AG08395 (cell line): ENCODE measurements around the gene KCNQ5.

Source experiments
- DNase-seq: peaks from one replicate; pipeline ENCODE4 v3.0.0; 2012; ENCODE audit warnings: mixed read lengths, low spot score

The KCNQ5 gene

DNA sequence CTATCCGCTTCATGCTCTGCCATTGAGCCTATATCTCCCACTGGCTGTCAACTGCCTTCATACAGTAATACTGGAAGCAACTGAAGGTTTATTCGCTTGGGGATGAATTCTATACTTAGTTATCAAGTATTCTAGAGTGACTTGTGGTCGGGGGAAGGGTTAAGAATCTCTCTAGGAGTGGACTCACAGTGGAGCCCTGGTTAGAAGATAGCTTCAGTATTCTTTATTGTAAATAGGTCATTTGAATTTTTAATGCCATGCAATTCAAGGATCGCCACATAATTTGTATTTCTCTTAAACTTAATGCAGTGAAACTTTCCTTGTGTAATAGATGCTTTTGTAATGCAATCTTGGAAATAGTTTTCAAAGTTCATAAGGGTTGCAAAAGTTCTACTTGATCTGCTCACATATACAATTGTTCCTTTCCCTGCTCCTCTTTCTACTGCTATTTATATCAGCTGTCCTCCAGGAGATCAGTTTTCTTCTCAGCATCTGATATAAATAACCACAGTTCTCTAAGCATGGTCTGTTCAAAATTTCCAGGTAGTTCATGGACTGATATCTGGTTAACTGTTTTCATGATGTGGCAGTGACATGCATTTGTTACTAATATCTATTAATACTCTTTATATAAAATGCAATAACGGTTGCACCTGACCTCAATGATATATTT, 120.3 kb downstream of the KCNQ5 start:
- DNase-seq = no peak

DNA sequence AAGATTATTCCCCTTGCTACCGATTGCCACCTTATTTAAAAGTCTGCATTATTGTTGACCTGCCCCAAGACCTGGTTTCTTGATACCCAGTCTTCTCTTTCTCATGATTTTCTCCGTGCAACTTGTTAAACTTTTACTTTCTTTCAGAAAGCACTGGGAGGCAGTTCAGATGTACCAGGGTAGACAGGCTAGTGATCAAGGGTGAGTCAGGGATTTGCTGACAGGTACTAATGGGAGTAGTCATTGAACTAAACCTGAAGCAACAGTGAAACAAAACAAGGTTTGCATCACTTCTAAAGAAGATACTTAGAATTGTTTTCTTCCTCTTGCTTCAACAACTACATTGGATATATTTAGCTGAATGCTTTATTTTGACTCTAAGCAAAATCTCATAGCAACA, 124.4 kb downstream of the KCNQ5 start:
- no peak for DNase-seq

DNA sequence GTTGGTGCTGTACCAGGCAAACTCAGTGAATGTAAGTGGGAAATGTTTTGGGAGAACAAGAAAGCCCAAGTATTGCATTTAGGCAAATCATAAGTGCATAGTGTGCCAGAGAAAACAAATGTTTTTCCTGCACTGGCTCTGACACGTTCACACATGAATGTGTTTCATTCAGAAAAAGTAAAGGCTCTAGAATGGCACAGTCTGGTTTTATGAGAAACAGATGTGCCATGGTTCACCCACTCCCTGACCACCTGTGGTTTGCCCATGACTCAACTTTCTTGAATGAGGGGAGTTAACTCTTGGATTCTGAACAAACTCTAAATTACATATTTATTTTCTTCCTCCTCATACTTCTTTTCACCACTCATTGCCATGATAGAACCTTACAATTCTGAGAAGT, 126.9 kb downstream of the KCNQ5 start:
- DNase-seq = peak; percentile 81

DNA sequence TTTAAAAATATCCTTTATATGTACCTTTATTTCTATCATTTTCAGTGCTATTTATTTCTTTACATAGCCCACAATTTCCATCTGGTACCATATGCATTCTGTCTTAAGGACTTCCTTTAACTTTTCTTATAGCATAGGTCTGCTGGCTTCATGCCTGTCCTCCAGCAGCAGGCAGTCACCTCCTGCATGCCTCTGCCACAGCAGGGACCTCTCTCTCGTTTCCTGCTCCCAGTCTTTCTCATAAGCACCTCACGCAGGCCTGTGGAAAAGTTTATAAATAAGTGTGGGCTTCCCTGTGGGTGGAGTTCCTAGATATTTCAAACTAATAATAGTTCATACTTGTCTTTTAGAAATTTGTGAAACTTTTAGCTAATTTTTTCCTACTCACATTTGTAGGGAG, 133.9 kb downstream of the KCNQ5 start:
- no peak for DNase-seq

GRCh38 chr6:72757048-72757447, 135.2 kb downstream of the KCNQ5 start:
- no peak for DNase-seq

DNA sequence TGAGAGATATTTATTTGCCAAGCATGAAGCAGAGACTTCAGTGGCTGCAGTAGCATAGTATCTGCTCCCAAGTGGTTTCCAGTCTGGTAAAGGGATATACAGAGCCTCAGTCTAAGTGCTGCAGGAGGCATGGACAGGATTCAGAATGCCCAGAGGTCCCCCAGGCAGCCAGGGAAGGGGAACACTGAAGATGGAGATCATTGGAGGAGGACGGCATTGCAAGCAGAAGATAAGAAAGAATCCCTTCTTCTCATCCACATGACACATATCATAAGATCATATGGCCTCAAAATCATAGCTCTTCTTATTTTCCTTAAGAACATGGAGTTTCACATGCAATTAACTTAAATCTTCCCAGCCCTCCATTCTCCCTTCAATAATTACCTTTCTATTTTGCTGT, 136.1 kb downstream of the KCNQ5 start:
- no peak for DNase-seq

GRCh38 chr6:72758901-72759300, 137.0 kb downstream of the KCNQ5 start:
- DNase-seq = no peak

DNA sequence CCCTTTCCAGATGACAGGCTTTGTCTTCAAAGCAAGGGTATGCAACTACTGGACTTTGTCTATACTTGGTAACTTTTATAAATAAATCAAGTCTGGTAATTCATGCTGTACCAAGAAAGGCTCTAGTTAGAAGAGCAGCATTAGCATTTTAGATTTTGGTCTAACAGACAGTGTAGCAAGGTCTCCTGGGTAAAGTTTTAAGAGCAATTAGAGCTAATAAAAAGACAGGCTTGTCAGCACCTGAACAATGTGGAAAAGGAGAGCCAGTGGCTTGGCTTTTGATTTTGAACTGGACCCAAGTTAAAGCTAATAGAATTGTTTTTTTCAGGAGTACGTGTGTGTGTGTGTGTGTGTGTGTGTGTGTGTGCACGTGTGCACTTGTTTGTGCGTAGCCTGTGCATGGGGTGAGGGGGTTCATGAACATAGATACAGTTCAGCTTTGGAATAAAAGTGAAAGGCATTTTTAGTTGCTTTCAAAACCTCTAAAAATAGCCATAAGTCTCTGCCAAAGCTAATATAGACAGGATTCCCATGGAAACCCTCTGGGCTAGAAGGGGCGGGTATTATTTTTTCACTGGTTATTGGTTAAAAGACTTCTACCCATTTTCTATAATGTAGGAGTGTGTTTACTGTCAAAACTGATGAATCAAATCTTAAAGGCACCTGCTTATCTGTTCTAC, 138.4 kb downstream of the KCNQ5 start:
- no peak for DNase-seq

GRCh38 chr6:72761761-72762160, 139.9 kb downstream of the KCNQ5 start:
- no peak for DNase-seq

DNA sequence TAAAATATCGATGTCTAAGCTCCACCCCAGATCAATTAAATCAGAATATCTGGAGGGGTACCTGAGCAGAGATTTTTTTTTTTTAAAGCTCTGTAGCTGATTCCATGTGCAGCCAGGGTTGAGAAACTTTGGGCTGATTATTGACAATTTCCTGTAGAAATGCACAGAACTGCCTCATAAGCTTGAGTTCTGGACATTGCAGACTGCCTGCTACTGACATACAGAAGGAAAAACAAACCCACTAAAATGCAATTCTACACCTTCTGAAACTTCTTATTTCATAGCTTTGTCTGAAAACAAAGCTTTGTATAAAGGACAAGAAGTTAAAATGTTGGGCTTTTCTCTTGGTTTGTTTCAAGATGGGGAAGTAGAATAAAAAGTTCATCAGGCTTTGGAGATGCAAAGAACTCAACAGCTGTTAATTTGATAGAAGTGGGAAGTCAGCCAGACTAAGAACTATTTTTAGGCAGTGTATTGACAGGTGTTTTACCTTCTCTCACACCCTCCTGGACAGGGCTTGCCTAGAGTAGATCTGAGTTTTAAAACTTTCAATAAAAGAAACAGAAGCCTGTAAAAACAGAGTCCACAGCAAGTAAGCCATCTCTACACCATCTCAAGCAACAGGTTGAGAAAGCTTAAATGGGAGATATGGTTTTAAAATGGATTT, 147.7 kb downstream of the KCNQ5 start:
- no peak for DNase-seq

GRCh38 chr6:72770959-72771358, 149.1 kb downstream of the KCNQ5 start:
- DNase-seq = no peak

GRCh38 chr6:72776456-72776855, 154.6 kb downstream of the KCNQ5 start:
- DNase-seq = no peak

DNA sequence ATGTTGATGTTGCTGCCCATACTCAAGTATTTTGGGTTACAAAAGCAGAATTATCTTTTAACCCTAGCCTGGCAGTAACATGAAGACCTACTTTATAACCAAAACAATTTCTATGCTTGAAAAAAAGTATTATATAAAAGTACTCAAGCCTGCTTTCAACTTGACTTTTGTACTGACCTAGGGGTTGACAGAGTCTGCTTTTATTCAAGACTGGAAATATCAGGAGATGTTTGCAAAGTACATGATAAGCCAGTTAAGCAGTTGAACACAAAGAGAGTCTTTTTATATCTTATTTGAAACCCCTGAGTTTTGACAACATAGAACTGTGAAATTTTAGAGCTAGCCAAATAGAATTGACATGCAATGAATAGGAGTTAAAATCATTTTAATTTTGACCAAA, 159.8 kb downstream of the KCNQ5 start:
- no peak for DNase-seq

GRCh38 chr6:72783035-72783434, 161.2 kb downstream of the KCNQ5 start:
- DNase-seq = no peak

DNA sequence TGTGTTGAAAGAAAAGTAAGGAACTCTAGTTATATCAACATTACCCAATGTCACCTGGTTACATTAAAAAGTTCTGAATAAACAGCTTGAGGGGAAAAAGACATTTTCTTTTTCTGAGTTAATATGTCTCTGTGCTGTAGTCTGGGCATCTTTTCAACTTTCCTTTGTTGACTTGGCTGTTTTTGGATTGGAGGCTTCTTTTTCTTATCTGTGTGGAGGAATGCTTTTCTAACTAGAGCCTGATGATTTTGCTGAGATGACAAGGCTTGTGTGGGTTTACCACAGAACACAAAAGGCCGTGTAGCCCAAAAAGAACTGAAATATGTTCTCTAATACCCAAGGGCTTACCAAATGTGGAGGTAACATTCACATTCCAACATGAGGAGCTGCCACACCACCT, 161.8 kb downstream of the KCNQ5 start:
- peak; percentile 29 for DNase-seq

DNA sequence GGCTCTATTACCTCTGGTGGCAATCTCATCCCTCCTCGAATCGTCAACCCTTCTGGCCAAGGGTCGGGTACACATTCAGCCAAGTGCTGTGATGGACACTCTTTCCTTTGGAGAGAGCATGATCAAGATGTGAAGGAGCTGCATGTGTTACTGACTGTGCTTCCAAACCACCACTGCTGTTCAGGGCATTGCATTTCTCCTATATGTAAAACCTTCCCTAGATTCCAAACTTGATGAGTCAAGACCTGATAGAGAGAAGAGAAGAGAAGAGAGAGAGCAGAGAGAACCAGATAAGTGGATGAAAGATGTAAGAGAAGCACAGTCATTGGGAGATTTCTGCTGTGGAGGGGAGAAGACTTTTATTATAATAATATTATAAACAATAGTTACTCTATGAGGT, 162.2 kb downstream of the KCNQ5 start:
- no peak for DNase-seq

GRCh38 chr6:72784581-72784980, 162.7 kb downstream of the KCNQ5 start:
- peak; percentile 55 for DNase-seq

DNA sequence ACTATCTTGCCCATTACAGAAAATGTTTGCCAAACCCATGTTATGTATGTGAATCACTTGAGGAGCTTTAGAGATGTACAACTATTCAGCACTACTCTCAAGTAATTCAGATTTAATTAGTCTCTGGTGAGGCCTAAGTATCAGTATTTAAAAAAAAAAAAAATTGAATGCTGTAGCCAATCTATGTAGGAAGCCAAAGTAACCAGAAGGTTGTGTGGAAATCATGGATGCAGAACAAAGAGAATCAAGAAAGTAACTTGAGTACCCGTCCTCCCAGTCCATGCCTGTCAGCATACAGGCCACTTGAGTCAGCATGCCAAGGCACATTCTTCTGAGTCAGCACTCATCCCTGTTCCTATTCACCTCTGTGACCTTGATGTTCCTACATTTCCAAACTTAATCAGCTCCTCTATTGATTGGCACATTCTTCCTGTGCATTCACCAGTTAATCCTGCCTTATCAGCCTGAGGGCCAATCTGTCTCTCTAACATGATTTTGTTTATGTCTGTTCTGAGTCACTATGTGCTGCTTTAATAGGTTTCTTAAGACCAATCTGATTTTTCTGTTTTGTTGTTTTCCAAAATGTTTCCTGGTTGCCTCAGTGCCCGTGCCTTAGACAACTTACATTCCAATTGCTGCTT, 165.6 kb downstream of the KCNQ5 start:
- peak; percentile 42 for DNase-seq

GRCh38 chr6:72788188-72788587, 166.3 kb downstream of the KCNQ5 start:
- no peak for DNase-seq

DNA sequence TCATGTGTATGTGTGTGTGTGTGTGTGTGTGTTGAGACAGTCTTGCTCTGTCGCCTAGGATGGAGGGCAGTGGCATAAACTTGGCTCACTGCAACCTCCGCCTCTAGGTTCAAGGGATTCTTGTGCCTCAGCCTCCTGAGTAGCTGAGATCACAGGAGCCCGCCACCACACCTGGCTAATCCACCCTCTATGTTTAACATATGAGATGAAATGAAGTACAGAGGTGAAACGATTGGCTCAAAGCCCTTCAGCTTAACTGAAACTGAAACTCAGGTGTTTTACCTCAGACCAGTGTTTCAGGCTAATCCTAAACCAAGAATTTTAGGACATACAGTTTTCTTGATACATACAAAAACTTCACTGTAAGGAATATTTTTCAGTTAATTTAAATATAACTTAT, 167.3 kb downstream of the KCNQ5 start:
- no peak for DNase-seq

GRCh38 chr6:72792692-72793091, 170.8 kb downstream of the KCNQ5 start:
- no peak for DNase-seq

- DNase-seq = no peak
These were observed 172.0 kb downstream of the KCNQ5 start for GRCh38 chr6:72793641-72794395.
